Measurements from ENCODE around the gene TTLL13. TPM values are rescaled to one million over a fixed set of nuclear protein-coding genes. Genes with fewer than 3 reads are reported as not detected.

Gene TTLL13
- total RNA-seq, 4 donors from 2014 or later: 0.63 TPM; not detected in 3

- H3K4me3 ChIP-seq (ENCODE audit: low read depth, poor library complexity, severe bottlenecking): peak overlapping the region; percentile 58
- WGBS, 2 donors: 25 to 39% methylated on average over 4 of the region's 4 CpGs
- intact Hi-C loops (cut with DNase I; ENCODE audit: low total_unique reads): no loop called here
- no peak for TF ChIP-seq POLR2A (IDR thresholded peaks at IDR 0.05)
- TF ChIP-seq CTCF (IDR thresholded peaks at IDR 0.05): no peak
- DNase-seq (ENCODE audit: low spot score in 2 of 2): no peak
These were observed 15.3 kb downstream of the TTLL13 start for GRCh38 chr15:90264671-90265070.

GRCh38 chr15:90265271-90266060 is 16.1 kb downstream of the TTLL13 start, which contains the start of gene NGRN:
TSS of gene NGRN (plus strand) at chr15:90265672. CDS start at chr15:90265713, 41 bp downstream.
- peak; percentile 92 to 99 for DNase-seq (ENCODE audit: low spot score in 2 of 2)
- peak in 1 of 2 donors; percentile 61 for TF ChIP-seq POLR2A (IDR thresholded peaks at IDR 0.05)
- no peak for TF ChIP-seq CTCF (IDR thresholded peaks at IDR 0.05)
- 0% methylated on average over 51 to 59 of the region's 59 CpGs for WGBS, 2 donors
- H3K4me3 ChIP-seq (ENCODE audit: low read depth, poor library complexity, severe bottlenecking): peak within 1 kb of the TSS; percentile 58
- intact Hi-C loops (cut with DNase I; ENCODE audit: low total_unique reads): no loop called here

- peak overlapping the region; percentile 58 for H3K4me3 ChIP-seq (ENCODE audit: low read depth, poor library complexity, severe bottlenecking)
- TF ChIP-seq POLR2A (IDR thresholded peaks at IDR 0.05) (no peak), CTCF (IDR thresholded peaks at IDR 0.05) (no peak)
- intact Hi-C loops (cut with DNase I; ENCODE audit: low total_unique reads): no loop called here
- DNase-seq (ENCODE audit: low spot score in 2 of 2): no peak
- 0 to 1% methylated on average over 16 of the region's 16 CpGs for WGBS, 2 donors
These were observed 16.7 kb downstream of the TTLL13 start for GRCh38 chr15:90266061-90266431.

GRCh38 chr15:90266485-90266884 is 17.1 kb downstream of the TTLL13 start:
- 4 to 6% methylated on average over 15 of the region's 15 CpGs for WGBS, 2 donors
- DNase-seq (ENCODE audit: low spot score in 2 of 2): no peak
- H3K4me3 ChIP-seq (ENCODE audit: low read depth, poor library complexity, severe bottlenecking): peak overlapping the region; percentile 58
- intact Hi-C loops (cut with DNase I; ENCODE audit: low total_unique reads): no loop called here
- TF ChIP-seq POLR2A (IDR thresholded peaks at IDR 0.05) (no peak), CTCF (IDR thresholded peaks at IDR 0.05) (no peak)

- no peak for TF ChIP-seq CTCF (IDR thresholded peaks at IDR 0.05)
- no peak for TF ChIP-seq POLR2A (IDR thresholded peaks at IDR 0.05)
- intact Hi-C loops (cut with DNase I; ENCODE audit: low total_unique reads): no loop called here
- DNase-seq (ENCODE audit: low spot score in 2 of 2): no peak
- WGBS, 2 donors: 48 to 61% methylated on average over 1 of the region's 1 CpG
- H3K4me3 ChIP-seq (ENCODE audit: low read depth, poor library complexity, severe bottlenecking): no peak overlapping the region
These were observed 19.1 kb downstream of the TTLL13 start for GRCh38 chr15:90268415-90268814.

Data from lower leg skin (tissue), 4 donors.